IPS-15b (cell line): Measurements from ENCODE around the gene ANKRD60.
A peak's percentile ranks its signal among the peaks of the same experiment; 100 is the strongest.

Experiments
- H3K27me3 ChIP-seq: one replicate; pipeline ENCODE4 v1.6.1; 2013; ENCODE audit warnings: low read length; ENCODE audit not compliant: control insufficient read depth, insufficient read depth
- H3K36me3 ChIP-seq: one replicate; pipeline ENCODE4 v1.6.1; 2013; ENCODE audit warnings: low read length; ENCODE audit not compliant: control insufficient read depth, insufficient read depth
- H3K4me1 ChIP-seq: one replicate; pipeline ENCODE4 v1.6.1; 2013; ENCODE audit warnings: mild to moderate bottlenecking, low read length; ENCODE audit not compliant: control insufficient read depth, insufficient read depth
- H3K4me3 ChIP-seq: one replicate; pipeline ENCODE4 v1.5.1; 2013; ENCODE audit warnings: low read depth, low read length
- H3K9ac ChIP-seq: one replicate; pipeline ENCODE4 v1.6.1; 2013; ENCODE audit warnings: low read depth, mild to moderate bottlenecking, low read length
- H3K9me3 ChIP-seq: one replicate; pipeline ENCODE4 v1.6.1; 2013; ENCODE audit warnings: mild to moderate bottlenecking, low read length; ENCODE audit not compliant: control insufficient read depth, insufficient read depth

ANKRD60 gene

GRCh38 chr20:58242824-58243223 is 14.4 kb upstream of the ANKRD60 start:
- H3K4me1 ChIP-seq = no peaks in the 10 kb centered on the region
- H3K9ac ChIP-seq = no peak overlapping the region
- no peak overlapping the region for H3K4me3 ChIP-seq
- no peaks in the 10 kb centered on the region for H3K27me3 ChIP-seq
- H3K9me3 ChIP-seq = no peaks in the 10 kb centered on the region
- H3K36me3 ChIP-seq = peaks cover 8% of the 10 kb centered on the region

DNA sequence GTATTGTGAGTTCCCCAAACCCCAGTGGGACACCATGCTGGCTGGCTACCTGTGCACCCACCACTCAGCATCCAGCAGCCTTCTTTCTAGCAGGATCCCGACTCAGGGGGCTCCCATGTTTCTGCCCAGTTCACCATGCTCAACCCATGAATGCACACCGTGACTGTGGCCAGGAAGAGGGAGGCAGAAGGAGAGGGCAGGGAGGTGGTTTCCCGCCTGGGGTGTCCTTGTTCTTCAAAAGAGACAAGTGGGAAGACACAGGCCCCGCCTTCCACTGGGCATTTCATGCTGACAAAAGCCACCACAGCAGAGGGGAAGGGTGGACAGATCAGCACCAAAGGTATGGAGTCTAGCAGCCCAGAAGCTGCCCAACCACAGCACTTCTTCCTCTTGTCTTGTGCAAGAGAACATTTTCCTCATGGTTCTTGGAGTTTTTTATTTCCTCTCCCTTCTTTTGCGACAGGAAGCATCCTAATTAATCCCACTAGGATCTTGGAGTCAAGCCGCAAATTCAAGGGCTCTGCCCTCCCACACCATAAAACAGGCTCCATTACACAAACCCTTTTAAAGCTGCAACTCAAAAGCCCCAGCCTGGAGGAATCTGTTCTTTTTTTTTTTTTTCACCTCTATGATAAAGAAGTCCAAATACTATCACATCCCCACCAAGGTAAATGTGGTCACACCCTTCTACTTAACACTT is 13.5 kb upstream of the ANKRD60 start:
- Histone ChIP-seq H3K36me3 (peaks cover 8% of the 10 kb centered on the region), H3K4me3 (no peak overlapping the region), H3K9me3 (no peaks in the 10 kb centered on the region), H3K9ac (no peak overlapping the region), H3K4me1 (no peaks in the 10 kb centered on the region), H3K27me3 (no peaks in the 10 kb centered on the region)

- Histone ChIP-seq H3K36me3 (peaks cover 2% of the 10 kb centered on the region), H3K9ac (no peak overlapping the region)
These were observed 12.0 kb upstream of the ANKRD60 start for GRCh38 chr20:58240471-58240870.

GRCh38 chr20:58239216-58239615 is 10.8 kb upstream of the ANKRD60 start:
- no peak overlapping the region for H3K4me3 ChIP-seq
- no peaks in the 10 kb centered on the region for H3K4me1 ChIP-seq
- no peaks in the 10 kb centered on the region for H3K27me3 ChIP-seq
- no peak overlapping the region for H3K9ac ChIP-seq
- no peaks in the 10 kb centered on the region for H3K9me3 ChIP-seq
- no peaks in the 10 kb centered on the region for H3K36me3 ChIP-seq

More at GRCh38 chr20:58240471-58240870, 12.0 kb upstream of the ANKRD60 start:
- no peaks in the 10 kb centered on the region for H3K9me3 ChIP-seq
- no peaks in the 10 kb centered on the region for H3K4me1 ChIP-seq
- no peaks in the 10 kb centered on the region for H3K27me3 ChIP-seq
- no peak overlapping the region for H3K4me3 ChIP-seq

- no peaks in the 10 kb centered on the region for H3K4me1 ChIP-seq
- H3K4me3 ChIP-seq = no peak overlapping the region
- H3K27me3 ChIP-seq = no peaks in the 10 kb centered on the region
- H3K9me3 ChIP-seq = no peaks in the 10 kb centered on the region
- no peak overlapping the region for H3K9ac ChIP-seq
- H3K36me3 ChIP-seq = no peaks in the 10 kb centered on the region
These were observed 10.0 kb upstream of the ANKRD60 start for GRCh38 chr20:58238490-58238889.

DNA sequence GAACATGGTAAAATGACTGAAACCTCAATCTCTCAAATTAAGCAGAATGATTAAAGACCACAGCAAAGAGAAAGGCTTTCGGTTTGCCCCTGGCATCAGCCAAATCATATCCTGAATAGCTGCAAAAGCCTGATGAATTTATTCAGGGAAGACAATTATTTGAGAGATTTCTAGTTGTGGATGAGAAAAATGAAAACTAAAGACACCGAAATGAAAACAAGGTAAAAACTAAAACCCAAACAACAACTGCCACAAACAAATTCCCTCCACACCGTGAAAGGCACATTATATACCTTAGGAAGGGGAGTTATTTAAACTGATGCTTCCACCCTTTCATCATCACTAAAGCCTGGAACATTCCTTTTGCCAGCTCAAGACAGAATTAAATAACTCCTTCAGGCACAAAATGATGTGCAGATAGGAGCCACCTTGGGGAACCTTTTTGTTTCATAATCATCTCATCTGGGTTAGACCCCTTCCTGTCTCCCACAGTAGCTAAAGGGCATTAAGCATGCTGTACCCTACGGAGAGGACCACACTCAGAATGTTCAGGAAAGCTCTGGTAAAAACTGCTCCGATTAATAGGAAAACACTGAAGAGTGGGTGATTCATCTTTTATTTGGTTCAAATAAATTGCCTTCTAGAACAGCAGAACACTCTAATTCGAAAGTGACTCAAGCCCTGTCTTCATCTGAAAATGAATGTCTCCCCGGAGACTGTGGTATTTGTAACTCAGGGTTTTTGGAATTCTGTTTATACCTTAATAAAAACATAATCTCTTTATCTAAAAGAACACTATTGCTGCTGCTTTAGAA is 9.1 kb upstream of the ANKRD60 start:
- H3K27me3 ChIP-seq = no peaks in the 10 kb centered on the region
- H3K36me3 ChIP-seq = no peaks in the 10 kb centered on the region
- no peaks in the 10 kb centered on the region for H3K9me3 ChIP-seq
- no peaks in the 10 kb centered on the region for H3K4me1 ChIP-seq
- no peak overlapping the region for H3K9ac ChIP-seq
- H3K4me3 ChIP-seq = no peak overlapping the region

- peak overlapping the region; percentile 19 for H3K9ac ChIP-seq
- H3K27me3 ChIP-seq = no peaks in the 10 kb centered on the region
- H3K4me1 ChIP-seq = no peaks in the 10 kb centered on the region
- no peaks in the 10 kb centered on the region for H3K36me3 ChIP-seq
- no peaks in the 10 kb centered on the region for H3K9me3 ChIP-seq
- H3K4me3 ChIP-seq = peak overlapping the region; percentile 52
These were observed 8.3 kb upstream of the ANKRD60 start for GRCh38 chr20:58236612-58237317.

GRCh38 chr20:58235010-58235409 is 6.6 kb upstream of the ANKRD60 start:
- Histone ChIP-seq H3K27me3 (no peaks in the 10 kb centered on the region), H3K4me3 (no peak overlapping the region), H3K36me3 (no peaks in the 10 kb centered on the region), H3K9me3 (no peaks in the 10 kb centered on the region), H3K4me1 (peaks cover under 1% of the 10 kb centered on the region), H3K9ac (no peak overlapping the region)

DNA sequence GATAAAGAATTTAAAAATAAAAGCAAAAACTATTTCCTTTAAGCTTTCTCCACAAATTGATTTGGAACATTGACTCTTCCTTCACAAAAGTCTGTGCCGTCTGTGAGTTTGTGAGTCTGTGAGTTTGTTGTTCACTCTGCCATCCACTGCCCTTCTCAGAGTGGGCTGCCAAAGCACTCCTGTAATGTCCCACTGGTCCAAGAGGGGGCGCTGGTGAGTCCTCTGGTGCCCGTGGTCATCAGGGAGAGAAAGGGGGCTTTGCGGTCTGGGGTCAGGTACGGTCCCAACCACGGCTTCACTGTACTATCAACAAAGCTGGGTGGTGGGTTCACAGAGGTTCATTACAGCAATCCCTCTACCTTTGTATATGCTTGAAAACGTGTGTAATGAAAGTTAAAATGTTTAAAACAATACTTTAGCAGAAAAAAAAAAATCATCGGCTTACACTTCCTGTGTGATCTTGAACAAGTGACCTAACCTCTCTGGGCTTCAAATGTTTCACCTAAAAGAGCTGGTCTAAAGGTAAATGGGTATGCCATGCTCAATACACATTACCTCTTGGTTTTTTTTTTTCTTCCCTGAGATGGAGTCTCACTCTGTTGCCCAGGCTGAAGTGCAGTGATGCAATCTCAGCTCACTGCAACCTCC is 5.6 kb upstream of the ANKRD60 start:
- Histone ChIP-seq H3K9me3 (no peaks in the 10 kb centered on the region), H3K4me1 (peaks cover 4% of the 10 kb centered on the region), H3K27me3 (no peaks in the 10 kb centered on the region), H3K36me3 (no peaks in the 10 kb centered on the region), H3K4me3 (no peak overlapping the region), H3K9ac (no peak overlapping the region)

DNA sequence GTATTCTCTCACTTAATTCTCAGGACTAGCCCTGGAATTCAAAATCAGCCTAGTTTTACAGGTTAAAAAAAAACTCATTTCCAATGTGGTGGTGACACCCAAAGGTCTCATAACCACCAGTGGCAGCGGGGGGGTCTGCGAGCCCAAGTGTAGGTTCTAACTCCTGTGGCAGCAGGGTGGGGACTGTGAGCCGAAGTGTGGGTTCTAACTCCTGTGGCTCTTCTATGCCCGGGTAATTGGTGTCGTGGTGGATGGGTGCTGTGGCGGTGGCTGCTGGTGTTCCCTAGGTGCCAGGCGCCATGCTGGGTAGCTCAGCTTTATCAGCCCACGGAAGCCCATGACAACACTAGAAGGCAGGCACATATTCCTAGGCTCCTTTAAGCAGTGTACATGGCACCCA is 4.9 kb upstream of the ANKRD60 start:
- no peak overlapping the region for H3K4me3 ChIP-seq

GRCh38 chr20:58231683-58232082 is 3.2 kb upstream of the ANKRD60 start:
- no peak overlapping the region for H3K4me3 ChIP-seq
- no peaks in the 10 kb centered on the region for H3K36me3 ChIP-seq
- H3K4me1 ChIP-seq = peaks cover 4% of the 10 kb centered on the region
- no peaks in the 10 kb centered on the region for H3K9me3 ChIP-seq
- peaks cover 15% of the 10 kb centered on the region for H3K27me3 ChIP-seq
- no peak overlapping the region for H3K9ac ChIP-seq

More for the DNA sequence above, 4.9 kb upstream of the ANKRD60 start:
- no peak overlapping the region for H3K9ac ChIP-seq
- no peaks in the 10 kb centered on the region for H3K36me3 ChIP-seq
- no peaks in the 10 kb centered on the region for H3K9me3 ChIP-seq
- H3K27me3 ChIP-seq = no peaks in the 10 kb centered on the region
- H3K4me1 ChIP-seq = peaks cover 4% of the 10 kb centered on the region
